ENCODE measurements around the gene TULP1. TPM values are rescaled to one million over a fixed set of nuclear protein-coding genes. Genes with fewer than 3 reads are reported as not detected.
A peak's percentile ranks its signal among the peaks of the same experiment; 100 is the strongest.

Gene TULP1
- total and polyA plus RNA-seq, 2 of the 13 experiments (the other 11 are each of a cell fraction or from before 2014, with no cell fraction given), result not detected

DNA sequence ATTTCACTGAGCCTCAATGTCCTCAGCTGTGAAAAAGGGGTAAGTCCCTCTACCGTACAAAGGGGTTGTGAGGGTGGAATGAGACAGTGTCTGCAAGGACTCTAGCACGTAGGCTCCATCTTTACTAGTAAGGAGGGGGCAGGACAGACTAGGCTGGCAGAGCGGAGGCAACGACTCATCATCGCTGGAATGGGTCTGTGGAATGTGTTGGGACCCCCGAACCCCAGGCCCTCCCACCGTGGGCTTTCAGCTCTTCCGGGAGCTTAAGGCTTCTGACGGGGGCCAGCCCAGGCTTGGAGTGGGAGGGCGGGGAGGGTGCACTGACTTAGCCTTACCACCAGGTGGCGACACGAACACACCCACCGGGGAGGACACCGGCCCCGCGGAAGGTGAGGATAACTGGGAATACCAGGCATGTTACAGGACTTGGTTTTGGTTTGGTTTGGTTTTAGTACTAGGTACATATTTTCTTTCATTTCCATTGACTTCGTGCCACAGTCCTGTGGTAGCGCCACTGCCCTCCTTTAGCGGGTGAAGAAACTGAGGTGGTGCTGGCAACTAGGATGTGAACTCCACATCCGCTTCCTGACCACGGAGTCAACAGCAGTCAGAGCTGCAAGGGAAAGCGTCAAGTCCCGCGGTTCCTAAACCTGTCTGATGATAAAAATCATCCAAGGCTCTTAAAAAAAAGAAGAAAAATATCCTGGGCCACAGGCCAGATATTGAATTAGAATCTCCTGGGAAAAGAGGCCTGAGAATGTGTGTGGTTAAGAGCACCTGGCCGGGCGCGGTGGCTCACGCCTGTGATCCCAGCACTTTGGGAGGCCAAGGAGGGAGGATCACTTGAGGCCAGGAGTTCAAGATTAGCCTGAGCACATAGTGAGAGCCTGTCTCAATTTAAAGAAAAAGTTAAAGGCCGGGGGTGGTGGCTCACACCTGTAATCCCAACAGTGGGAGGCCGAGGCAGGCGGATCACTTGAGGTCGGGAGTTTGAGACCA, 10.3 kb upstream of the TULP1 start (continued):
- TF ChIP-seq, protein P1, sequence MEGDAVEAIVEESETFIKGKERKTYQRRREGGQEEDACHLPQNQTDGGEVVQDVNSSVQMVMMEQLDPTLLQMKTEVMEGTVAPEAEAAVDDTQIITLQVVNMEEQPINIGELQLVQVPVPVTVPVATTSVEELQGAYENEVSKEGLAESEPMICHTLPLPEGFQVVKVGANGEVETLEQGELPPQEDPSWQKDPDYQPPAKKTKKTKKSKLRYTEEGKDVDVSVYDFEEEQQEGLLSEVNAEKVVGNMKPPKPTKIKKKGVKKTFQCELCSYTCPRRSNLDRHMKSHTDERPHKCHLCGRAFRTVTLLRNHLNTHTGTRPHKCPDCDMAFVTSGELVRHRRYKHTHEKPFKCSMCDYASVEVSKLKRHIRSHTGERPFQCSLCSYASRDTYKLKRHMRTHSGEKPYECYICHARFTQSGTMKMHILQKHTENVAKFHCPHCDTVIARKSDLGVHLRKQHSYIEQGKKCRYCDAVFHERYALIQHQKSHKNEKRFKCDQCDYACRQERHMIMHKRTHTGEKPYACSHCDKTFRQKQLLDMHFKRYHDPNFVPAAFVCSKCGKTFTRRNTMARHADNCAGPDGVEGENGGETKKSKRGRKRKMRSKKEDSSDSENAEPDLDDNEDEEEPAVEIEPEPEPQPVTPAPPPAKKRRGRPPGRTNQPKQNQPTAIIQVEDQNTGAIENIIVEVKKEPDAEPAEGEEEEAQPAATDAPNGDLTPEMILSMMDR (CRISPR knock-in tag; IDR thresholded peaks at IDR 0.05), result peak; percentile 97
- TF ChIP-seq ZNF549 (CRISPR knock-in tag; IDR thresholded peaks at IDR 0.05) (no peak), MXI1 (IDR thresholded peaks at IDR 0.05; ENCODE audit: borderline replicate concordance, low read depth, low read length) (no peak), ZNF780A (CRISPR knock-in tag; IDR thresholded peaks at IDR 0.05) (no peak), ZNF674 (CRISPR knock-in tag; IDR thresholded peaks at IDR 0.05; ENCODE audit: low read depth) (no peak), TCF7 (IDR thresholded peaks at IDR 0.05; ENCODE audit: low read depth) (no peak), MTF1 (CRISPR knock-in tag; IDR thresholded peaks at IDR 0.05) (no peak), ZBTB1 (CRISPR knock-in tag; IDR thresholded peaks at IDR 0.05; ENCODE audit: borderline replicate concordance) (no peak), ZNF12 (CRISPR knock-in tag; IDR thresholded peaks at IDR 0.05) (no peak), EHMT2 (IDR thresholded peaks at IDR 0.05; ENCODE audit: borderline replicate concordance, low read depth, low read length) (no peak), STAT5B (CRISPR knock-in tag; IDR thresholded peaks at IDR 0.05) (no peak), FIP1L1 (IDR thresholded peaks at IDR 0.05; ENCODE audit: borderline replicate concordance, insufficient read depth, low read depth, low read length) (no peak), ZNF670 (CRISPR knock-in tag; IDR thresholded peaks at IDR 0.05; ENCODE audit: borderline replicate concordance) (no peak), RELA (CRISPR knock-in tag; IDR thresholded peaks at IDR 0.05) (no peak)
- TF ChIP-seq, protein P2, sequence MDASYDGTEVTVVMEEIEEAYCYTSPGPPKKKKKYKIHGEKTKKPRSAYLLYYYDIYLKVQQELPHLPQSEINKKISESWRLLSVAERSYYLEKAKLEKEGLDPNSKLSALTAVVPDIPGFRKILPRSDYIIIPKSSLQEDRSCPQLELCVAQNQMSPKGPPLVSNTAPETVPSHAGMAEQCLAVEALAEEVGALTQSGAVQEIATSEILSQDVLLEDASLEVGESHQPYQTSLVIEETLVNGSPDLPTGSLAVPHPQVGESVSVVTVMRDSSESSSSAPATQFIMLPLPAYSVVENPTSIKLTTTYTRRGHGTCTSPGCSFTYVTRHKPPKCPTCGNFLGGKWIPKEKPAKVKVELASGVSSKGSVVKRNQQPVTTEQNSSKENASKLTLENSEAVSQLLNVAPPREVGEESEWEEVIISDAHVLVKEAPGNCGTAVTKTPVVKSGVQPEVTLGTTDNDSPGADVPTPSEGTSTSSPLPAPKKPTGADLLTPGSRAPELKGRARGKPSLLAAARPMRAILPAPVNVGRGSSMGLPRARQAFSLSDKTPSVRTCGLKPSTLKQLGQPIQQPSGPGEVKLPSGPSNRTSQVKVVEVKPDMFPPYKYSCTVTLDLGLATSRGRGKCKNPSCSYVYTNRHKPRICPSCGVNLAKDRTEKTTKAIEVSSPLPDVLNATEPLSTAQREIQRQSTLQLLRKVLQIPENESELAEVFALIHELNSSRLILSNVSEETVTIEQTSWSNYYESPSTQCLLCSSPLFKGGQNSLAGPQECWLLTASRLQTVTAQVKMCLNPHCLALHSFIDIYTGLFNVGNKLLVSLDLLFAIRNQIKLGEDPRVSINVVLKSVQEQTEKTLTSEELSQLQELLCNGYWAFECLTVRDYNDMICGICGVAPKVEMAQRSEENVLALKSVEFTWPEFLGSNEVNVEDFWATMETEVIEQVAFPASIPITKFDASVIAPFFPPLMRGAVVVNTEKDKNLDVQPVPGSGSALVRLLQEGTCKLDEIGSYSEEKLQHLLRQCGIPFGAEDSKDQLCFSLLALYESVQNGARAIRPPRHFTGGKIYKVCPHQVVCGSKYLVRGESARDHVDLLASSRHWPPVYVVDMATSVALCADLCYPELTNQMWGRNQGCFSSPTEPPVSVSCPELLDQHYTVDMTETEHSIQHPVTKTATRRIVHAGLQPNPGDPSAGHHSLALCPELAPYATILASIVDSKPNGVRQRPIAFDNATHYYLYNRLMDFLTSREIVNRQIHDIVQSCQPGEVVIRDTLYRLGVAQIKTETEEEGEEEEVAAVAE (CRISPR knock-in tag; IDR thresholded peaks at IDR 0.05; ENCODE audit: borderline replicate concordance), result peak; percentile 58; the same call in 1 of the 2 replicates
- TF ChIP-seq, protein P3, sequence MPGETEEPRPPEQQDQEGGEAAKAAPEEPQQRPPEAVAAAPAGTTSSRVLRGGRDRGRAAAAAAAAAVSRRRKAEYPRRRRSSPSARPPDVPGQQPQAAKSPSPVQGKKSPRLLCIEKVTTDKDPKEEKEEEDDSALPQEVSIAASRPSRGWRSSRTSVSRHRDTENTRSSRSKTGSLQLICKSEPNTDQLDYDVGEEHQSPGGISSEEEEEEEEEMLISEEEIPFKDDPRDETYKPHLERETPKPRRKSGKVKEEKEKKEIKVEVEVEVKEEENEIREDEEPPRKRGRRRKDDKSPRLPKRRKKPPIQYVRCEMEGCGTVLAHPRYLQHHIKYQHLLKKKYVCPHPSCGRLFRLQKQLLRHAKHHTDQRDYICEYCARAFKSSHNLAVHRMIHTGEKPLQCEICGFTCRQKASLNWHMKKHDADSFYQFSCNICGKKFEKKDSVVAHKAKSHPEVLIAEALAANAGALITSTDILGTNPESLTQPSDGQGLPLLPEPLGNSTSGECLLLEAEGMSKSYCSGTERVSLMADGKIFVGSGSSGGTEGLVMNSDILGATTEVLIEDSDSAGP (CRISPR knock-in tag; IDR thresholded peaks at IDR 0.05; ENCODE audit: borderline replicate concordance), result 0 out of 2 replicates have a peak, but pooled peaks have one; percentile 17
- TF ChIP-seq, protein P4, sequence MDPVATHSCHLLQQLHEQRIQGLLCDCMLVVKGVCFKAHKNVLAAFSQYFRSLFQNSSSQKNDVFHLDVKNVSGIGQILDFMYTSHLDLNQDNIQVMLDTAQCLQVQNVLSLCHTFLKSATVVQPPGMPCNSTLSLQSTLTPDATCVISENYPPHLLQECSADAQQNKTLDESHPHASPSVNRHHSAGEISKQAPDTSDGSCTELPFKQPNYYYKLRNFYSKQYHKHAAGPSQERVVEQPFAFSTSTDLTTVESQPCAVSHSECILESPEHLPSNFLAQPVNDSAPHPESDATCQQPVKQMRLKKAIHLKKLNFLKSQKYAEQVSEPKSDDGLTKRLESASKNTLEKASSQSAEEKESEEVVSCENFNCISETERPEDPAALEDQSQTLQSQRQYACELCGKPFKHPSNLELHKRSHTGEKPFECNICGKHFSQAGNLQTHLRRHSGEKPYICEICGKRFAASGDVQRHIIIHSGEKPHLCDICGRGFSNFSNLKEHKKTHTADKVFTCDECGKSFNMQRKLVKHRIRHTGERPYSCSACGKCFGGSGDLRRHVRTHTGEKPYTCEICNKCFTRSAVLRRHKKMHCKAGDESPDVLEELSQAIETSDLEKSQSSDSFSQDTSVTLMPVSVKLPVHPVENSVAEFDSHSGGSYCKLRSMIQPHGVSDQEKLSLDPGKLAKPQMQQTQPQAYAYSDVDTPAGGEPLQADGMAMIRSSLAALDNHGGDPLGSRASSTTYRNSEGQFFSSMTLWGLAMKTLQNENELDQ (CRISPR knock-in tag; IDR thresholded peaks at IDR 0.05; ENCODE audit: borderline replicate concordance), result no peak
